GM04503 (cell line): Measurements from ENCODE around the gene SLC35B3.

Experiments used
- DNase-seq: peaks from one replicate; pipeline ENCODE4 v3.0.0-alpha.2; 2012; ENCODE audit warnings: low read depth

The SLC35B3 gene

DNA sequence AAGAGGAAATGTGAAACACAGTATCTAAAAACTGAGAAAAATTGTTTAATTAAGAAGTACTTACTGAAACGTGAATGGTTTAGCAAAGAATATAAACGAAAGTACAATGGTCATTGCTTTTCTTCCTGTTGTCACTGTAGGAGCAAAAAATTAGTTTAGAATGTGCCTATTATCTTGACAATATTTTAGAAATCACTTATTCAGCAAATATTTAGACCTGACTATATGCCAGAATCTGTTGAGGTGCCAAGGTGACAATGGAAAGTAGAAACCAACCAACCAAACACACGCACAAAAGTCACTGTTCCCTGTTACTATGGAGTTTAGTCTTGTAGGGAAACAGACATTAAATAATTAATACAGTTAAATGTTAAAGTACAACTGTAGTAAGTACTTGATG lies 20.5 kb downstream of the SLC35B3 start:
- no peak for DNase-seq

DNA sequence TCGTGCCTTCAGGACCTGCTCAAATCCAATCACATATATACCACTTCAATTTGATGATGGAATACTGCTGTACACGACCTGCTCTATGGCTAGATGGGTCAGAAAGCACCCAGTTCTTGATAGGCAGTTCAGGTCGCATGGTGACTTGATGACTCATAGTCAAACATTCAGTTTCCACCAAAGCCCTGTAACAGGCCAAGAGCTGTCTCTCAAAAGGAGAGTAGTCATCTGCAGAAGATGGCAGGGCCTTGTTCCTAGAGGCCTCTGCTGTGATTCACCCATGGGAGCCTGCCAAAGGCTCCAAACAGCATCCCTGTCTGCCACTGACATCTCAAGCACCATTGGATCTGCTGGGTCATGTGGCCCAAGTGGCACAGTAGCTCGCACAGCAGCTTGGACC lies 29.4 kb downstream of the SLC35B3 start:
- DNase-seq = peak; percentile 19

DNA sequence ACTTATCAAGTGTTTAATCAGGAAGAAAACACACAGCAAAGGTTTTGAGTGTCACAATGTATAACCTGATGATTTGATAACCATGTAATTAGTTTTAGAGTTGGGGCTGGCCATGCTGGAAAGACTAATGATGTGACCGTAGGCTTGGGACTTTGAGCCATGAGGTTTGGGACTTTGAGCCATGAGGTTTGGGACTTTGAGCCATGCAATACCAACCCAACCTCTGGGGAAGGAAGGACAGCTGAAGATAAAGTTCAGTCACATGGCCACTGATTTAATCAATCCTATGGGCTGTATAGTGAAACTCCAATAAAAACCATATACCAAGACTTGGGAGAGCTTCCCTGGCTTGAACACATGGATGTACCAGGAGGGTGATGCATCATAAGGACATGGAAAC lies 32.8 kb downstream of the SLC35B3 start:
- no peak for DNase-seq

DNA sequence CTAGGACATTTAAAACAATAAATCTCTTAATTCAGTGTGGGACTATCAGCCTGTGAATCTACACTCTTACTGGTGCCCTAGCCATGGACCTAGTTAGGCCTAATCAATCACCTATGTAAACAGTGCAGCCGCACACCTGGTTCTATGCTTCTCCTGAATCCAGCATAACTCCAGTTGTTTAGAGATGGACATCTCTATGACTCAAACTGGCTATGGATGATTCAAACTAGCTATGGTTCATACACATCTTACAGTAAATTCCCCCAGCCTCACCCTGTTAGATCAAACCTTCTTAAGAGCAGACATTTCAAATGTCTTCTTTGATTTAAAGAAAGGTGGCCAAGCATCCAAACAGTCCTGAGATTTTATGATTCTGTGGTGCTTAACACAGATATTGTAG lies 34.7 kb downstream of the SLC35B3 start:
- no peak for DNase-seq

DNA sequence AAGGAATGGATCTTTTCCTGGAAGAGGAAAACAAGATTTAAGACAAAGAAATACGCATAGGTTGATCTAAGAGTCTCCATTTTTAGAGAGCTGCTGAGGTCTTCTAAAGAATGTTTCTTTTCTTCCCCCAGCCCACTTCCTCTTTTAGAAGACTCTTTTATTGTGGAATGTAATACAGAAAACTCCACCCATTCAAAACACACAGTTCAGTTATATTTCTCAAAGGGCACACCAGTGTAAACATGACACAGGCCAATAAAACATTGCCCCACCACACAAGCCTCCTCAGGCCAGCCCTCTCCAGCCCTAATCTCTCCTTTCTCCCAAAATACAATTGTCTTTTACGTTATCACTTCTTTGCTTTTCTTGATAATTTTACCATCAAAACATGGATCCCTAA lies 42.8 kb downstream of the SLC35B3 start:
- no peak for DNase-seq

DNA sequence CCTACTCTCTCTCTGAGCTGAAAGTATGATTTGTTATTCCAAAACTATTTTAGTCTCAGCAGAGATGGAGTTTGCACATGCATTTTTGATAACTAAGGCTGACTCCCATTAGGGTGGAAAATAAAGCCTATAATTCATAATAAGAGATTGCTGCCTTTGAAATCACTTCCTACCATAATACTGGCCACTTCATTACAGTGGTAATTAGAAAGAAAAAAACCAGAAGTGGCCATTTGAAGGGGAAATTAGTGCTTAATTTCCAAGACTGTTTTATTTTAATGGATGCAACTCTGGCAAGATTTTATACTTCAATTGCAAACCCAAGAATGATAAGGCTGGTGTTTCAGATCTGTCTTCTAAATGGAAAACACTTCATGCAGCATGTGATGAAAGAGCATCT lies 43.4 kb downstream of the SLC35B3 start:
- DNase-seq = no peak

DNA sequence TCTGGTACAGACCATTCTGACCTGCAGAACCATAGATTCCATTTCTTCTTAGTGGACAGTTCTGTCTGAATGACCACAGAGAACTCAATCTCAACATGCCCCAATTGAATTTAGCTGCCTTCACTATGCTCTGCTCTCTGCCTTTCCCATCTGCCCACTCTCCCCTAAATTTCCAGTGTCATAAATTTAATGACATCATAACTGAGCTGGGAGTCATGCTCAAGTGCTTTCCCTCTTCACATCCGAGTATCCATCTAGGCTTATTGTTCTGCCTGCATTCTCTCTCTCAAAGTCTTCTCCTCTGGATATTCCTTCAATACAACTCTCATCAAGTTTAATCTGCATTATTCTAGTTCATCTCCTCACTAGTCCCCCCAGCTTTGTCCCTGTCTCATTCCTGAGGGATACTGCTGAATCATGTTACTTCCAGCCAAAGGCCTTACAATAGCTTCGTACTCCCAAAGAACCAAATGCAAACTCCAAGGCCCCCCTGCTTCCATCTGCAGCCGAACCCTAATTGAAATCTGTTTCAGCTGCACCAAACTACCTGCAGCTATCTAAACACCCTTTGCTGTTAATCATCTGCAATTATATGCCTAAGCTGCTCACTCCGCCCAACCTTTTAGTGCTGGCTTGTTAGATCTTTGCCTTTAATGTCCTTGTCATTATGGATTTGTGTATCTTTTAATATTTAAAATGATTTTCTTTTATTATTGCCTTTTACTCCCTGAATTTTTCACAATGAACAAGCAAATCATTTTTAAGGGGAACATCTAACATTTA lies 46.1 kb downstream of the SLC35B3 start:
- DNase-seq = no peak

DNA sequence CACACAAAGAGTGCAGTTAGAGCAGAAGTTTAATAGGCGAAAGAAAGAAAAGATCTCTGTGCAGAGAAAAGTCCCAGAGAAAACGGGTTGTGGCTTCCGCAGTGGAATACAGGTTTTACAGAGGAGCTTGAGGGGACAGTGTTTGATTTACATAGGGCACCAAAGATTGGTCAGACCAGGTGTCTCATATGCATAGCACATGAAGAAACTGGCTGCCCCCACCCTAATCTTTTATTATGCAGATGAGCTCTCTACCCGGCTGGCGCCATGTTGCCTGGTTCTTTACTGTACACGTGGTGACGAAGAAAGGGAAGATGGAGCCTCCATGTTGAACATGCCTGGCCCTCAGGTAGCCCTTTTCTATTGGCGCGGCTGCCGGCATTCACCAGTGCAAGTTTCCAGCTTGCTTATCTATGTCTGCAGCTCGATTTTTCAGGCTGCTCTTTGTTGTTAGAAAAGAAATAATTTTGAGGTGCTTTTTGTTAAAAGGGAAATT lies 47.4 kb downstream of the SLC35B3 start:
- DNase-seq = no peak

DNA sequence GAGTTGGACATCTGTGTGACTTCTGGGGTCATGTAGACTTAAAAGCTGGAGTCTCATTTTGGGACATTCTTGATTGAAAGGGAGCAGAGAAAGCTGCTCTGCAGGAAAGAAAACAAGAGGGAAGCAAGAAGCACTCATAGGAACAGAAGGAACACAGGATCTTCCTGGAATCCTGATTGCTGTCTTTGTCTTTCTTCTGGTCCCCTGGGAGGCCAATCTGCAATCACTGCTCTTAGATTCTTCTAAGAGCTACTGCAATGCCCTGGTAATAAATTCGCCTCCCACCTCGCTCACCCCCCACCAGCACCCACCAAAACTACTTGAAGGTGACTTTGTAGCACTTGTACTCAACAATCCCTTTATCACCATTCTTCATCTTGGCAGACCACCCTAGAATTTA lies 51.8 kb downstream of the SLC35B3 start:
- no peak for DNase-seq

DNA sequence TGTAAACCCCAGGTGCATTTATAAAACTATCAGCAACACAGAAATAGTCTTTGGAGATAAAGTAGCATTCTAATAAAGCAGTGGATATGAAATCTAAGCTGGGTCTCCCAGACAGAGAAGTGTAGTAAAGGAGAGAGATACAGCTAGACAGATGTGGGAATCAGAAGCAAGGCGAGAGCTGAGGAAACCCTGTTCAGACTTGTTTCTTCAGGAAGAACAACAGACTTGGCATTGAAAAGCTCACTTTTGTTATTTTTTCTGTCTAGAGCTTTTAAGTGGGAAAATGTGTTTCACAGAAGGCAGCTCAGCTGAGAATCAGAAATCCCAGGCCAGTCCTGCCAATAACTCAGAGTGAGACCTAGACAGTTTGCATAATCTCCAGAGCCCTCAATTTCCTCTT lies 52.9 kb downstream of the SLC35B3 start:
- no peak for DNase-seq

DNA sequence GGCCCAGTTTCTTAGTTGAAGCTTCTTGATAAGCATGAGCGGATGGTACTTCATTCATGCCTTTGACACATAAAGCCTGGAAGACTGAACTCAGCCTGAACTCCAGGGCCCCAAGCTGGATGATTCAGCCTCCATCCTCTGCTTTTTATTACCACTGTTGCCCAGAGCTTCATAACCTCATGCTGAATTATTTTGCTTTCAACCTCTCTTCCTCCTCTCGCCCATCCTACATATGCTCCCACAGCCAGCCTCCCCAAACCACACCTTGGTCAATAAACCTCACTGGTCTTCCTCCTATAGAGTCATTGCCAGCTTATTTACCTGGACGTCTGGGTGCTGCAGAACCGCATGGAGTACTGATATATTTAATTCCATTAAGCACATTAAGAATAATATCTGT lies 59.4 kb downstream of the SLC35B3 start:
- no peak for DNase-seq
